ENCODE results near the gene TUB.

Gene TUB

GRCh38 chr11:8038811-8039529 lies 42.0 kb upstream of the TUB start:
- Histone ChIP-seq H3K9me3 (ENCODE audit: control insufficient read depth, insufficient read depth, low read depth, low read length) (no peaks in the 10 kb centered on the region), H3K4me3 (ENCODE audit: low read depth, low read length) (no peak overlapping the region), H3K27ac (ENCODE audit: extremely low read depth, low read depth, low read length) (no peak overlapping the region), H3K4me1 (ENCODE audit: control insufficient read depth, insufficient read depth, low read length) (no peaks in the 10 kb centered on the region), H3K36me3 (ENCODE audit: control insufficient read depth in 2 of 2, insufficient read depth in 1 of 2, low read length in 2 of 2) (no peaks in the 10 kb centered on the region)
- TF ChIP-seq ZBTB17 (tag by site-specific recombination; IDR thresholded peaks at IDR 0.05) (no peak), ZNF830 (tag by site-specific recombination; IDR thresholded peaks at IDR 0.05; ENCODE audit: low read depth) (no peak), ZNF747 (tag by site-specific recombination; IDR thresholded peaks at IDR 0.05) (no peak), ZNF404 (tag by site-specific recombination; IDR thresholded peaks at IDR 0.05) (no peak), ZNF571 (tag by site-specific recombination; IDR thresholded peaks at IDR 0.05) (no peak), KLF10 (tag by site-specific recombination; IDR thresholded peaks at IDR 0.05) (no peak), ZSCAN23 (tag by site-specific recombination; IDR thresholded peaks at IDR 0.05) (no peak), ZNF664 (tag by site-specific recombination; IDR thresholded peaks at IDR 0.05) (no peak), PRDM6 (tag by site-specific recombination; IDR thresholded peaks at IDR 0.05) (no peak), CTCF (tag by site-specific recombination; IDR thresholded peaks at IDR 0.05) (no peak)
- ChIA-PET CTCF (interaction anchor here (13.7 kb wide), 1 partner anchor 55 kb away, joined by 374 read pairs; no protein-coding TSS in a partner anchor), POLR2A (no interaction called here)

- H3K27ac ChIP-seq (ENCODE audit: extremely low read depth, low read depth, low read length), result no peak overlapping the region
- no peaks in the 10 kb centered on the region for H3K9me3 ChIP-seq (ENCODE audit: control insufficient read depth, insufficient read depth, low read depth, low read length)
- peak; percentile 51 for TF ChIP-seq ZFHX2 (tag by site-specific recombination; conservative IDR thresholded peaks at IDR 0.05)
- no peak for TF ChIP-seq ZSCAN30 (tag by site-specific recombination; IDR thresholded peaks at IDR 0.05)
- no peak for TF ChIP-seq CTCF (tag by site-specific recombination; IDR thresholded peaks at IDR 0.05)
- no peak overlapping the region for H3K4me3 ChIP-seq (ENCODE audit: low read depth, low read length)
- no peaks in the 10 kb centered on the region for H3K36me3 ChIP-seq (ENCODE audit: control insufficient read depth in 2 of 2, insufficient read depth in 1 of 2, low read length in 2 of 2)
- CTCF ChIA-PET, result interaction anchor here (13.7 kb wide), 1 partner anchor 55 kb away, joined by 374 read pairs; no protein-coding TSS in a partner anchor
- H3K4me1 ChIP-seq (ENCODE audit: control insufficient read depth, insufficient read depth, low read length), result no peaks in the 10 kb centered on the region
- POLR2A ChIA-PET, result no interaction called here
These were observed 41.3 kb upstream of the TUB start for GRCh38 chr11:8039530-8040260.

- H3K4me3 ChIP-seq (ENCODE audit: low read depth, low read length), result no peak overlapping the region
- ChIA-PET POLR2A (no interaction called here), CTCF (interaction anchor here (0.7 kb wide), 1 partner anchor 30 kb away, joined by 3 read pairs; no protein-coding TSS in a partner anchor)
- no peak overlapping the region for H3K27ac ChIP-seq (ENCODE audit: extremely low read depth, low read depth, low read length)
- no peaks in the 10 kb centered on the region for H3K36me3 ChIP-seq (ENCODE audit: control insufficient read depth in 2 of 2, insufficient read depth in 1 of 2, low read length in 2 of 2)
- no peaks in the 10 kb centered on the region for H3K4me1 ChIP-seq (ENCODE audit: control insufficient read depth, insufficient read depth, low read length)
- TF ChIP-seq ZNF175 (tag by site-specific recombination; IDR thresholded peaks at IDR 0.05) (no peak), ZNF654 (tag by site-specific recombination; IDR thresholded peaks at IDR 0.05; ENCODE audit: low read depth) (no peak), ZSCAN18 (tag by site-specific recombination; IDR thresholded peaks at IDR 0.05) (no peak), ZNF202 (tag by site-specific recombination; IDR thresholded peaks at IDR 0.05; ENCODE audit: borderline replicate concordance) (no peak), ZNF600 (tag by site-specific recombination; IDR thresholded peaks at IDR 0.05) (no peak)
- H3K9me3 ChIP-seq (ENCODE audit: control insufficient read depth, insufficient read depth, low read depth, low read length), result no peaks in the 10 kb centered on the region
These were observed 40.6 kb upstream of the TUB start for GRCh38 chr11:8040261-8040920.
